Activated CD4-positive, alpha-beta T cell treated with anti-CD3 and anti-CD28 coated beads for 48 hours (primary cell): ENCODE data around the gene ADAMTS7.
"Not testable (repeated sequence)": the region's sequence is repeated elsewhere in the genome, so short reads cannot be mapped to it uniquely, and the experiment has no call there.

Experiments
- DNase-seq: peaks from one replicate; pipeline ENCODE4 v3.0.0-alpha.2; 2020

The ADAMTS7 gene

GRCh38 chr15:78811124-78811824 lies at the start of gene ADAMTS7:
Gene ADAMTS7, minus strand, starts transcription at chr15:78811464. Its CDS starts 244 bp downstream, at chr15:78811220.
- peak; percentile 41 for DNase-seq

- peak; percentile 89 for DNase-seq
Measured at GRCh38 chr15:78859971-78860719, 48.9 kb upstream of the ADAMTS7 start.

GRCh38 chr15:78855746-78856145 lies 44.5 kb upstream of the ADAMTS7 start:
- DNase-seq: no peak

- no peak for DNase-seq
Measured at GRCh38 chr15:78854833-78855372, 43.6 kb upstream of the ADAMTS7 start.

GRCh38 chr15:78853500-78853899 lies 42.2 kb upstream of the ADAMTS7 start:
- no peak for DNase-seq

- no peak for DNase-seq
Measured at GRCh38 chr15:78850941-78851755, 39.9 kb upstream of the ADAMTS7 start.

- no peak for DNase-seq
Measured at GRCh38 chr15:78850352-78850751, 39.1 kb upstream of the ADAMTS7 start.

GRCh38 chr15:78847387-78847906 lies 36.2 kb upstream of the ADAMTS7 start:
- DNase-seq: not testable (repeated sequence)

GRCh38 chr15:78846906-78847305 lies 35.6 kb upstream of the ADAMTS7 start:
- not testable (repeated sequence) for DNase-seq

GRCh38 chr15:78842519-78842918 lies 31.3 kb upstream of the ADAMTS7 start:
- no peak for DNase-seq

- DNase-seq: no peak
Measured at GRCh38 chr15:78841891-78842290, 30.6 kb upstream of the ADAMTS7 start.

GRCh38 chr15:78841376-78841706 lies 30.1 kb upstream of the ADAMTS7 start:
- no peak for DNase-seq

- no peak for DNase-seq
Measured at GRCh38 chr15:78840661-78841375, 29.6 kb upstream of the ADAMTS7 start.

GRCh38 chr15:78839151-78839550 lies 27.9 kb upstream of the ADAMTS7 start:
- not testable (repeated sequence) for DNase-seq

- no peak for DNase-seq
Measured at GRCh38 chr15:78838489-78838888, 27.2 kb upstream of the ADAMTS7 start.

- no peak for DNase-seq
Measured at GRCh38 chr15:78837543-78837942, 26.3 kb upstream of the ADAMTS7 start.

GRCh38 chr15:78837131-78837530 lies 25.9 kb upstream of the ADAMTS7 start:
- no peak for DNase-seq

- DNase-seq: no peak
Measured at GRCh38 chr15:78836333-78836732, 25.1 kb upstream of the ADAMTS7 start.

GRCh38 chr15:78831229-78832207 lies 20.3 kb upstream of the ADAMTS7 start:
- DNase-seq: no peak

GRCh38 chr15:78830514-78831228 lies 19.4 kb upstream of the ADAMTS7 start:
- no peak for DNase-seq
